OCI-LY7 (cell line): ENCODE data around the gene UNC13B. TPM values are rescaled to one million over a fixed set of nuclear protein-coding genes. Genes with fewer than 3 reads are reported as not detected.

Source experiments
- BruUV-seq: library from RNA; stranded (reverse); fragments of 400-500 nt; replicated peaks from 2 replicates; lab custom pipeline; 2021; lab: Mats Ljungman, UMichigan
- CTCF ChIA-PET: fragments of 300-600 bp; sonication (Branson Sonifier 250); formaldehyde crosslinking; loops from one replicate; lab custom pipeline; 2022; ENCODE audit warnings: antibody characterized with exemption; ENCODE audit not compliant: unreplicated experiment; lab: Charles Lee
- POLR2A ChIA-PET: fragments of 300-600 bp; sonication (Branson Sonifier 250); formaldehyde crosslinking; loops from one replicate; lab custom pipeline; 2022; ENCODE audit warnings: antibody characterized with exemption; lab: Charles Lee
- DNase-seq: peaks from one replicate; pipeline ENCODE4 v3.0.0-alpha.2; 2015; ENCODE audit warnings: low spot score
- H2AFZ ChIP-seq: fragments of 200-600 bp; sonication (generic), shearing (Covaris generic); 2 replicates; pipeline ENCODE4 v1.6.1; 2014; ENCODE audit warnings: mild to moderate bottlenecking, antibody characterized with exemption, low read length, moderate library complexity
- H3K27ac ChIP-seq: fragments of 200-600 bp; sonication (generic); 2 replicates; pipeline ENCODE4 v1.5.1; 2014; ENCODE audit warnings: mixed run types, low read depth, mild to moderate bottlenecking, moderate library complexity, low read length, inconsistent platforms; ENCODE audit not compliant: poor library complexity, severe bottlenecking
- H3K36me3 ChIP-seq: fragments of 200-600 bp; sonication (generic); 2 replicates; pipeline ENCODE4 v1.6.1; 2014; ENCODE audit warnings: mild to moderate bottlenecking, antibody characterized with exemption, low read length, moderate library complexity, mixed read lengths; ENCODE audit not compliant: insufficient read depth
- H3K4me1 ChIP-seq: fragments of 200-600 bp; sonication (generic); 2 replicates; pipeline ENCODE4 v1.5.1; 2014; ENCODE audit warnings: mild to moderate bottlenecking, low read length; ENCODE audit not compliant: insufficient read depth, poor library complexity, severe bottlenecking
- H3K4me2 ChIP-seq: fragments of 200-600 bp; sonication (generic); 2 replicates; pipeline ENCODE4 v1.6.1; 2014; ENCODE audit warnings: mild to moderate bottlenecking, low read length
- H3K4me3 ChIP-seq: fragments of 200-600 bp; sonication (generic); 2 replicates; pipeline ENCODE4 v1.5.1; 2014; ENCODE audit warnings: mild to moderate bottlenecking, low read depth, low read length; ENCODE audit not compliant: poor library complexity, severe bottlenecking
- H3K79me2 ChIP-seq: fragments of 200-600 bp; sonication (generic); 2 replicates; pipeline ENCODE4 v1.6.1; 2016; ENCODE audit warnings: low read depth, mild to moderate bottlenecking, low read length, moderate library complexity, mixed read lengths; ENCODE audit not compliant: insufficient read depth
- H3K9me2 ChIP-seq: fragments of 200-600 bp; sonication (generic); 2 replicates; pipeline ENCODE4 v1.6.1; 2016; ENCODE audit warnings: mild to moderate bottlenecking, low read length, mixed read lengths; ENCODE audit not compliant: insufficient read depth
- H3K9me3 ChIP-seq: fragments of 200-600 bp; sonication (generic); 2 replicates; pipeline ENCODE4 v1.6.1; 2014; ENCODE audit warnings: mild to moderate bottlenecking, mixed run types, low read length, mixed read lengths
- H4K20me1 ChIP-seq: fragments of 200-600 bp; sonication (generic); 2 replicates; pipeline ENCODE4 v1.6.1; 2014; ENCODE audit warnings: mild to moderate bottlenecking, antibody characterized with exemption, low read length, moderate library complexity, mixed read lengths; ENCODE audit not compliant: insufficient read depth
- EZH2phosphoT487 ChIP-seq: fragments of 200-600 bp; sonication (generic); IDR thresholded peaks from 2 replicates; pipeline ENCODE4 v1.6.1; 2018; ENCODE audit warnings: low read depth, borderline replicate concordance, mild to moderate bottlenecking, mixed run types, antibody characterized with exemption, low read length, moderate library complexity, mixed read lengths
- intact Hi-C: fragments of 100-400 bp; cut with micrococcal nuclease; formaldehyde crosslinking; loops from one replicate; pipeline ENCODE4 v1.10.0; 2022; ENCODE audit not compliant: unreplicated experiment
- total RNA-seq, 2 experiments: library from RNA; depleted of rRNA in 1 of 2; stranded (reverse); fragments of >200 nt in 1 of 2; shearing (Covaris generic) in 1 of 2; gene quantifications; 2 replicates each; pipeline ENCODE4 v1.2.3, GENCODE V29; 2014 to 2022
- TF ChIP-seq, protein P1 (sequence below): fragments of 200-600 bp; sonication (generic); conservative IDR thresholded peaks from 2 replicates; pipeline ENCODE4 v1.5.1; 2014; ENCODE audit warnings: mild to moderate bottlenecking, antibody characterized with exemption, low read length, moderate library complexity, mixed read lengths

UNC13B gene
- total RNA-seq, 2 experiments from 2014 or later = 1.7 to 5.8 TPM

DNA sequence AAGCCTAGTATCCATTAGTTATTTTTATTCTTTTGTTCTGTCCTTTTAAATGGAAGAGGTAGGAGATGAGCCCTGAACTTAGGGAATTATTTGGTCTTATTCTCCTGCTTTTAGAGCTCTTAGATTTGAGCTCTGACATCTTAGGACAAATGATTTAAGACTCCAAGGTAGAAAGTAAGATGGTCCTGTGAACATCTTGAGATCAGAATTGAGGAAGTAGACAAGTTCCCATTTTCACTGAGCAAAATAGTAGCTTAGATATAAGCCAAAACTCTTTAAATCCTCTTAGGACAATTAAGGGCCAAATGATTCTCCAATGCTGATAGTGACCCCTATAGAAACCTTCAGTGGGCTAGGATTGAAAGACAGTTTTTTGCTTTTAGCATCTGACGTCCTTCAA is 275.1 kb downstream of the UNC13B start:
- H3K9me2 ChIP-seq = no peaks in the 10 kb centered on the region
- no peaks in the 10 kb centered on the region for H4K20me1 ChIP-seq
- ChIA-PET POLR2A (interaction anchor here (0.6 to 1.3 kb wide), 3 partner anchors 9 to 403 kb away, joined by 3 to 8 read pairs (median 6); no protein-coding TSS in a partner anchor), CTCF (interaction anchor here (1.6 kb wide), 1 partner anchor 15 kb away, joined by 5 read pairs; no protein-coding TSS in a partner anchor)
- no peaks in the 10 kb centered on the region for H3K9me3 ChIP-seq
- no TSS peak for BruUV-seq
- DNase-seq = no peak
- intact Hi-C loops = no loop called here
- TF ChIP-seq, protein P1, sequence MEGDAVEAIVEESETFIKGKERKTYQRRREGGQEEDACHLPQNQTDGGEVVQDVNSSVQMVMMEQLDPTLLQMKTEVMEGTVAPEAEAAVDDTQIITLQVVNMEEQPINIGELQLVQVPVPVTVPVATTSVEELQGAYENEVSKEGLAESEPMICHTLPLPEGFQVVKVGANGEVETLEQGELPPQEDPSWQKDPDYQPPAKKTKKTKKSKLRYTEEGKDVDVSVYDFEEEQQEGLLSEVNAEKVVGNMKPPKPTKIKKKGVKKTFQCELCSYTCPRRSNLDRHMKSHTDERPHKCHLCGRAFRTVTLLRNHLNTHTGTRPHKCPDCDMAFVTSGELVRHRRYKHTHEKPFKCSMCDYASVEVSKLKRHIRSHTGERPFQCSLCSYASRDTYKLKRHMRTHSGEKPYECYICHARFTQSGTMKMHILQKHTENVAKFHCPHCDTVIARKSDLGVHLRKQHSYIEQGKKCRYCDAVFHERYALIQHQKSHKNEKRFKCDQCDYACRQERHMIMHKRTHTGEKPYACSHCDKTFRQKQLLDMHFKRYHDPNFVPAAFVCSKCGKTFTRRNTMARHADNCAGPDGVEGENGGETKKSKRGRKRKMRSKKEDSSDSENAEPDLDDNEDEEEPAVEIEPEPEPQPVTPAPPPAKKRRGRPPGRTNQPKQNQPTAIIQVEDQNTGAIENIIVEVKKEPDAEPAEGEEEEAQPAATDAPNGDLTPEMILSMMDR = no peak
- no peak for TF ChIP-seq EZH2phosphoT487
- no peak overlapping the region for H2AFZ ChIP-seq
- H3K4me3 ChIP-seq = no peak overlapping the region
- no peaks in the 10 kb centered on the region for H3K4me1 ChIP-seq
- H3K4me2 ChIP-seq = no peak overlapping the region
- no peaks in the 10 kb centered on the region for H3K36me3 ChIP-seq
- no peak overlapping the region for H3K27ac ChIP-seq
- no peaks in the 10 kb centered on the region for H3K79me2 ChIP-seq

DNA sequence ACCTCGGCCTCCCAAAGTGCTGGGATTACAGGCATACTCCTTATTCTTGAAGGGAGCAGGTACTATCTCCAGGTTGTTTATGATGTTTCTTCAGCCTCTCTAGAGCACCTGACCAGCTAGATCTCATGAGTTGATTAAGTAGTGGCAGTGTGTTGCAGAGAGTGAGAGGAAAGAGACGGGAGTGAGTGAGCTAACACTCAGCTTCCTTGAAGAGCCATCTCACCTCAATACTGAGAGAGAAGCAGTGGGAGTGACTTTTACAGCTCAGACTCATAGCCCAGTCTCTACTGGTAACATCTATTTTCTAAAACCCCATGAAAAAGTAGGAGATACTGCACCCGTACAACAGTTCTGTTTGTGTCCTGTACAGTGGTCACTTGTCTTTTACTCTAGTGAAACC is 284.2 kb downstream of the UNC13B start:
- DNase-seq = no peak
- H3K4me2 ChIP-seq = no peak overlapping the region

DNA sequence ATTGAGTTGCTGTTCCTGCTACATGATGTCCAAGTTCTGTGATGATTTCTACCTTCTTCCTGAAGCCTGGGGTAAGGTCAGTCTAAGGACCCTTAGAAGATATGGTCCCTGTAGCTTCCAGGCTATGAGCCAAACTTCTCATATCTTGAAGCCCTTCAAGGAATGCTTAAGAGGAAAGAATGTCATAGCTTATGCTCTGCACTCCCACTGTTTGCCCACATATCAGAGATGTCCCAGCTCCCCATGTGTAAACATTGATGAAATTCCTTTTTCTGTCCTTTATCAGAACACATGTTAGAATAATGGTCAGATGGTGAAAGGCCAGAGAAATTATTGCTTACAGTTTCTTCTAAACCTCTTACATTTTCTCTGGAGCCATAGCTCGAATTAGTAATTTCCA is 286.7 kb downstream of the UNC13B start:
- Histone ChIP-seq H3K4me1 (no peaks in the 10 kb centered on the region), H3K9me3 (no peaks in the 10 kb centered on the region), H3K36me3 (no peaks in the 10 kb centered on the region), H3K4me3 (no peak overlapping the region), H3K27ac (no peak overlapping the region), H3K9me2 (no peaks in the 10 kb centered on the region), H3K4me2 (no peak overlapping the region), H3K79me2 (no peaks in the 10 kb centered on the region), H2AFZ (no peak overlapping the region), H4K20me1 (no peaks in the 10 kb centered on the region)
- no peak for DNase-seq
- ChIA-PET POLR2A (interaction anchor here (0.6 kb wide), 1 partner anchor 282 kb away, joined by 5 read pairs; no protein-coding TSS in a partner anchor), CTCF (no interaction called here)
- no peak for TF ChIP-seq EZH2phosphoT487
- BruUV-seq = no TSS peak
- intact Hi-C loops = no loop called here

More for the DNA sequence above, 284.2 kb downstream of the UNC13B start:
- no TSS peak for BruUV-seq
- Histone ChIP-seq H3K9me3 (no peaks in the 10 kb centered on the region), H3K36me3 (no peaks in the 10 kb centered on the region), H2AFZ (no peak overlapping the region), H3K9me2 (no peaks in the 10 kb centered on the region), H3K79me2 (no peaks in the 10 kb centered on the region), H4K20me1 (no peaks in the 10 kb centered on the region), H3K27ac (no peak overlapping the region), H3K4me3 (no peak overlapping the region), H3K4me1 (no peaks in the 10 kb centered on the region)
- CTCF ChIA-PET = no interaction called here
- POLR2A ChIA-PET = interaction anchor here (0.6 kb wide), 1 partner anchor 43 kb away, joined by 3 read pairs; no protein-coding TSS in a partner anchor
- TF ChIP-seq, protein P1 = no peak
- TF ChIP-seq EZH2phosphoT487 = no peak
- intact Hi-C loops = no loop called here
